Fibroblast of the aortic adventitia (primary cell): Measurements from ENCODE around the gene KIF23. TPM values are rescaled to one million over a fixed set of nuclear protein-coding genes. Genes with fewer than 3 reads are reported as not detected.

Source experiments
- DNase-seq: peaks from one replicate; pipeline ENCODE4 v3.0.0-alpha.2; 2010; ENCODE audit warnings: low read depth
- H3K4me3 ChIP-seq: 2 replicates; pipeline ENCODE4 v1.5.1; 2011; ENCODE audit warnings: low read depth, mild to moderate bottlenecking, control low read depth, low read length, moderate library complexity
- total RNA-seq: library from RNA; depleted of rRNA; stranded (reverse); fragments of >200 nt; gene quantifications from 2 replicates; pipeline ENCODE4 v1.2.3, GENCODE V29; 2012; ENCODE audit warnings: low replicate concordance
- TF ChIP-seq, protein P1 (sequence below): IDR thresholded peaks from 2 replicates; pipeline ENCODE4 v1.5.1; 2011; ENCODE audit warnings: mild to moderate bottlenecking, low read length, control low read depth, inconsistent platforms; ENCODE audit not compliant: insufficient read depth

Gene KIF23
- total RNA-seq, 1 donor = 48.6 TPM

- H3K4me3 ChIP-seq = no peak overlapping the region
- TF ChIP-seq, protein P1, sequence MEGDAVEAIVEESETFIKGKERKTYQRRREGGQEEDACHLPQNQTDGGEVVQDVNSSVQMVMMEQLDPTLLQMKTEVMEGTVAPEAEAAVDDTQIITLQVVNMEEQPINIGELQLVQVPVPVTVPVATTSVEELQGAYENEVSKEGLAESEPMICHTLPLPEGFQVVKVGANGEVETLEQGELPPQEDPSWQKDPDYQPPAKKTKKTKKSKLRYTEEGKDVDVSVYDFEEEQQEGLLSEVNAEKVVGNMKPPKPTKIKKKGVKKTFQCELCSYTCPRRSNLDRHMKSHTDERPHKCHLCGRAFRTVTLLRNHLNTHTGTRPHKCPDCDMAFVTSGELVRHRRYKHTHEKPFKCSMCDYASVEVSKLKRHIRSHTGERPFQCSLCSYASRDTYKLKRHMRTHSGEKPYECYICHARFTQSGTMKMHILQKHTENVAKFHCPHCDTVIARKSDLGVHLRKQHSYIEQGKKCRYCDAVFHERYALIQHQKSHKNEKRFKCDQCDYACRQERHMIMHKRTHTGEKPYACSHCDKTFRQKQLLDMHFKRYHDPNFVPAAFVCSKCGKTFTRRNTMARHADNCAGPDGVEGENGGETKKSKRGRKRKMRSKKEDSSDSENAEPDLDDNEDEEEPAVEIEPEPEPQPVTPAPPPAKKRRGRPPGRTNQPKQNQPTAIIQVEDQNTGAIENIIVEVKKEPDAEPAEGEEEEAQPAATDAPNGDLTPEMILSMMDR = no peak
- peak; percentile 50 for DNase-seq
Observed at GRCh38 chr15:69388260-69388705, 25.9 kb upstream of the KIF23 start.

DNA sequence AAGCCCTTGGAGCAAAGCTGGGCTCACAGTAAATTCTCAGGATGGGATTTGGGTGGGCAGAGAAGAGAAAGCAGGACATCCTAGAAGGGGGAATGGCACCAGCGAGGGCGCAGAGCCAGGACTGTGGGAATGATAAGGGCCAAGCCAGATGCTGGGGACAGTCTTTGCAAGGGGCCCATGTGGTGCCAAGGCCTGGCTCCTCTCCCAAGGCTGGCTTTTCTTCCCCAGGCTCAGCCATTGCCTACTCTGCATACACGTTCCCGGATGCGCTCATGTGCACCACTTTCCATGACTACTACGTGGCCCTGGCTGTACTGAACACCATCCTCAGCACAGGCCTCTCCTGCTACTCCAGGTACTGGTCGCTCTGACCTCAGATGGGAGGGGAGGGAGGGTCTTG, 24.7 kb upstream of the KIF23 start:
- H3K4me3 ChIP-seq = no peak overlapping the region
- TF ChIP-seq, protein P1 = no peak
- DNase-seq = no peak

DNA sequence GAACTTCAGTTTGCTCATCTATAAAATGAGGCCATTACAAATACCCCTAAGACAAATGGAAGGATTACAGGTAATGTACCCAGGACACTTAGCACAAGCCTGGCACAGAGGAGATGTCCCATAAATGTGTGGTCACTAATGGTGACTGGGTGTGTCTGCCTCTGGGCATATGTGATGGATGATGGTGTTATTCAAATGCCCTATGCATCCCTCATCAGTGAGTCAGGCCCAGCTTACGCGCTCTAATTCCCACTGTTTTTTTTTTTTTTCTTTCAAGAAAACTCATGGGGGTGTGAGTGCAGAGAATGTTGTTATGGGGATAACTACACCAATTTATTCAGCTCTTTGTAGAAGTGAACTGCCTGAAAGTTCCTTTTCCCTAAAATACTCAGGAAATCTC, 23.6 kb upstream of the KIF23 start:
- TF ChIP-seq, protein P1 = no peak
- peak; percentile 55 for DNase-seq
- H3K4me3 ChIP-seq = no peak overlapping the region

DNA sequence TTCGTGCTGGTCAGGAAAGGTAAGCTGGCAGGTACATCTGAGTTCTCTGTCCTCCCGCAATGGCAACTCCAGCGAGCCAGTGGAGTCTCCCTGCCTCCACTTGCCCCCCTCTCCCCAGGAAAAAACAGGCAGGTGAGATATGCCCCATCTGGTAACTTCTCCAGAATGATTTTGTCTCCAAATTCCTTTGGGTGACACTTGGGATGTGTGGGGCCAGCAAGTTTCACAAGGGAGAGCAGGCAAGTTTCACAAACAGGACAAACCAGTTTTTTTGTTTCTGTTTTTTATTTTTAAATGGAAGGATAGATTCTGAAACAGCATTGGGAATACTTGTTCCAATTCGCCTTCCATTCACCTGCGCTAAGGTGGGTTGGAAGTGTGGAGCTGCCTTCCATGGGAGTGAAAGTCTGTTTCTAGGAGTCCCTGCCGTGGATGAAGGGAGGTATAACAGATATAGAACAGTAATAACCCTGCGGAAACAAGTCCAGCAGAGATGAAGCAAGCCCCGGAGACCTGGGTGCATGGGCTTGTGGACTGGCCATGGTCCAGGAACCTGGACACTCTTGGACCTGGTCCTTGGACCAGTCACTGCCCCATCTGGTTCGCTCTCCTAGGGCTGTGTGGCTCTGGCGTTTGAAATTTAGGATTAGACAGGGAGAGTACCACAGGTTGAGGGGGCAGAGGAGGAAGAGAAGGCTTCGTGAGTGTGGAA, 22.9 kb upstream of the KIF23 start:
- no peak overlapping the region for H3K4me3 ChIP-seq
- no peak for DNase-seq
- TF ChIP-seq, protein P1 = no peak

- no peak overlapping the region for H3K4me3 ChIP-seq
- DNase-seq = no peak
- TF ChIP-seq, protein P1 = no peak
Observed at GRCh38 chr15:69392352-69392751, 21.8 kb upstream of the KIF23 start.

GRCh38 chr15:69393831-69394491, 20.2 kb upstream of the KIF23 start:
- H3K4me3 ChIP-seq = no peak overlapping the region
- TF ChIP-seq, protein P1 = no peak
- no peak for DNase-seq
